OCI-LY1 (cell line): Measurements from ENCODE around the gene PPP1R2.
"Not testable (repeated sequence)": the region's sequence is repeated elsewhere in the genome, so short reads cannot be mapped to it uniquely, and the experiment has no call there.

Source experiments
- EZH2 ChIP-seq: fragments of 200-600 bp; sonication (generic), shearing (Covaris generic); IDR thresholded peaks from 2 replicates; pipeline ENCODE4 v1.8.0; 2017; ENCODE audit warnings: borderline replicate concordance, mixed run types, mild to moderate bottlenecking, antibody characterized with exemption, low read length, moderate library complexity, mixed read lengths
- TF ChIP-seq, protein P1 (sequence below): fragments of 200-600 bp; sonication (generic), shearing (Covaris generic); IDR thresholded peaks from 2 replicates; pipeline ENCODE4 v1.5.1; 2017; ENCODE audit warnings: mild to moderate bottlenecking, antibody characterized with exemption, low read length, moderate library complexity, mixed read lengths

DNA sequence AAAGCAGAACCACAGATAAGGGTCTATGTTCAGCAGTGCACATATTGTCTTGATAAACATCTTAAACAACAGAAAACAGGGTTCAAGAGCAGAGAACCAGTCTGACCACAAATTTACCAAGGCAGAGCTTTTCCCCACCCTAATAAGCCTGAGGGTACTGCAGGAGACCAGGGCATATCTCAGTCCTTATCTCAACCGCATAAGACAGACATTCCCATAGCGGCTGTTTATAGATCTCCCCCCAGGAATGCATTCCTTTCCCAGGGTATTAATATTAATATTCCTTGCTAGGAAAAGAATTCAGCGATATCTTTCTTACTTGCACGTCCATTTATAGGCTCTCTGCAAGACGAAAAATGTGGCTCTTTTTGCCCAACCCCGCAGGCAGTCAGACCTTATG is 46.7 kb upstream of the PPP1R2 start:
- TF ChIP-seq, protein P1, sequence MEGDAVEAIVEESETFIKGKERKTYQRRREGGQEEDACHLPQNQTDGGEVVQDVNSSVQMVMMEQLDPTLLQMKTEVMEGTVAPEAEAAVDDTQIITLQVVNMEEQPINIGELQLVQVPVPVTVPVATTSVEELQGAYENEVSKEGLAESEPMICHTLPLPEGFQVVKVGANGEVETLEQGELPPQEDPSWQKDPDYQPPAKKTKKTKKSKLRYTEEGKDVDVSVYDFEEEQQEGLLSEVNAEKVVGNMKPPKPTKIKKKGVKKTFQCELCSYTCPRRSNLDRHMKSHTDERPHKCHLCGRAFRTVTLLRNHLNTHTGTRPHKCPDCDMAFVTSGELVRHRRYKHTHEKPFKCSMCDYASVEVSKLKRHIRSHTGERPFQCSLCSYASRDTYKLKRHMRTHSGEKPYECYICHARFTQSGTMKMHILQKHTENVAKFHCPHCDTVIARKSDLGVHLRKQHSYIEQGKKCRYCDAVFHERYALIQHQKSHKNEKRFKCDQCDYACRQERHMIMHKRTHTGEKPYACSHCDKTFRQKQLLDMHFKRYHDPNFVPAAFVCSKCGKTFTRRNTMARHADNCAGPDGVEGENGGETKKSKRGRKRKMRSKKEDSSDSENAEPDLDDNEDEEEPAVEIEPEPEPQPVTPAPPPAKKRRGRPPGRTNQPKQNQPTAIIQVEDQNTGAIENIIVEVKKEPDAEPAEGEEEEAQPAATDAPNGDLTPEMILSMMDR, result not testable (repeated sequence)
- TF ChIP-seq EZH2, result not testable (repeated sequence)
